H1 (cell line): ENCODE results near the gene THRB. TPM values are rescaled to one million over a fixed set of nuclear protein-coding genes. Genes with fewer than 3 reads are reported as not detected.

Experiments used
- CBX8 ChIP-seq: fragments of 300-800, 300-1000 bp; sonication (generic); IDR thresholded peaks from 2 replicates; pipeline ENCODE4 v1.7.1; 2016; ENCODE audit warnings: low read depth, low read length, borderline replicate concordance
- CHD2 ChIP-seq: IDR thresholded peaks from 2 replicates; pipeline ENCODE4 v1.6.1; 2012; ENCODE audit warnings: low read length, improper control_type of control experiment
- CREB1 ChIP-seq: IDR thresholded peaks from 2 replicates; pipeline ENCODE4 v1.6.1; 2012; ENCODE audit warnings: inconsistent platforms
- EP300 ChIP-seq, 2 experiments: IDR thresholded peaks; 1 replicate in 1 of 2; 2 replicates in 1 of 2; pipeline ENCODE4 v1.6.1; 2011 to 2012; ENCODE audit warnings: low read depth in 2 of 2, low read length in 2 of 2, mild to moderate bottlenecking in 2 of 2, borderline replicate concordance in 1 of 2, inconsistent platforms in 1 of 2, moderate library complexity in 1 of 2
- SIRT6 ChIP-seq: IDR thresholded peaks from one replicate; pipeline ENCODE4 v1.7.1; 2012; ENCODE audit warnings: low read length, inconsistent platforms
- SRF ChIP-seq: IDR thresholded peaks from 2 replicates; pipeline ENCODE4 v1.6.1; 2011; ENCODE audit warnings: mild to moderate bottlenecking, low read depth, low read length, moderate library complexity
- TBP ChIP-seq: IDR thresholded peaks from 2 replicates; pipeline ENCODE4 v1.6.1; 2011; ENCODE audit warnings: low read depth, low read length, improper control_type of control experiment
- polyA plus RNA-seq, 7 experiments: library from polyadenylated mRNA; depleted of rRNA in 3 of 7; stranded (reverse) in 5 of 7; unstranded in 2 of 7; fragments of >200 nt in 5 of 7; fragments of 200-250 nt in 2 of 7; gene quantifications; 1 replicate in 5 of 7; 2 replicates in 1 of 7; 4 replicates in 1 of 7; pipeline versions ENCODE4 v1.2.1 to v1.2.3, GENCODE V29; 2011 to 2013; ENCODE audit warnings: missing spikeins in 2 of 7, mixed read lengths in 2 of 7
- total RNA-seq: library from RNA; stranded (reverse); fragmentation: NEBNext Ultra II Directional; extraction: Animal tissue kit (Norgen Biotek cat#: 25700); gene quantifications from 2 replicates; pipeline ENCODE4 v1.2.1, GENCODE V29; 2021

Gene THRB
- total and polyA plus RNA-seq, 2 of the 8 experiments (the other 6 are each of a cell fraction or from before 2014, with no cell fraction given), result 0.98 to 3.9 TPM

- TF ChIP-seq EP300 (IDR thresholded peaks at IDR 0.05; ENCODE audit: borderline replicate concordance in 1 of 2, low read depth in 2 of 2, low read length in 2 of 2) (no peak), CREB1 (no peak), CHD2 (no peak), CBX8 (no peak), SIRT6 (no peak), TBP (no peak), SRF (no peak)
- TF ChIP-seq, all 59 proteins: peak for 0
Observed at GRCh38 chr3:24110051-24110450, 384.6 kb downstream of the THRB start (continued).
